HFF-Myc (cell line): ENCODE measurements around the gene TMBIM6.

Source experiments
- DNase-seq: peaks from one replicate; pipeline ENCODE4 v3.0.0-alpha.2; 2011; ENCODE audit warnings: low read depth; ENCODE audit errors: extremely low read depth
- H3K4me3 ChIP-seq: replicated peaks from 2 replicates; pipeline ENCODE4 v1.5.1; 2011; ENCODE audit warnings: low read depth, mild to moderate bottlenecking, control low read depth, low read length
- TF ChIP-seq, protein P1 (sequence below): IDR thresholded peaks from 2 replicates; pipeline ENCODE4 v1.5.1; 2012; ENCODE audit warnings: mild to moderate bottlenecking, low read depth, low read length, control low read depth; ENCODE audit errors: missing control alignments

Gene TMBIM6

GRCh38 chr12:49805409-49805808 lies 64.1 kb downstream of the TMBIM6 start:
- no peak overlapping the region for H3K4me3 ChIP-seq
- TF ChIP-seq, protein P1, sequence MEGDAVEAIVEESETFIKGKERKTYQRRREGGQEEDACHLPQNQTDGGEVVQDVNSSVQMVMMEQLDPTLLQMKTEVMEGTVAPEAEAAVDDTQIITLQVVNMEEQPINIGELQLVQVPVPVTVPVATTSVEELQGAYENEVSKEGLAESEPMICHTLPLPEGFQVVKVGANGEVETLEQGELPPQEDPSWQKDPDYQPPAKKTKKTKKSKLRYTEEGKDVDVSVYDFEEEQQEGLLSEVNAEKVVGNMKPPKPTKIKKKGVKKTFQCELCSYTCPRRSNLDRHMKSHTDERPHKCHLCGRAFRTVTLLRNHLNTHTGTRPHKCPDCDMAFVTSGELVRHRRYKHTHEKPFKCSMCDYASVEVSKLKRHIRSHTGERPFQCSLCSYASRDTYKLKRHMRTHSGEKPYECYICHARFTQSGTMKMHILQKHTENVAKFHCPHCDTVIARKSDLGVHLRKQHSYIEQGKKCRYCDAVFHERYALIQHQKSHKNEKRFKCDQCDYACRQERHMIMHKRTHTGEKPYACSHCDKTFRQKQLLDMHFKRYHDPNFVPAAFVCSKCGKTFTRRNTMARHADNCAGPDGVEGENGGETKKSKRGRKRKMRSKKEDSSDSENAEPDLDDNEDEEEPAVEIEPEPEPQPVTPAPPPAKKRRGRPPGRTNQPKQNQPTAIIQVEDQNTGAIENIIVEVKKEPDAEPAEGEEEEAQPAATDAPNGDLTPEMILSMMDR = no peak
- DNase-seq = no peak

GRCh38 chr12:49806321-49806813 lies 65.0 kb downstream of the TMBIM6 start:
- H3K4me3 ChIP-seq = no peak overlapping the region
- TF ChIP-seq, protein P1 = no peak
- DNase-seq = no peak

- TF ChIP-seq, protein P1 = no peak
- DNase-seq = no peak
- no peak overlapping the region for H3K4me3 ChIP-seq
These were observed 65.5 kb downstream of the TMBIM6 start for GRCh38 chr12:49806877-49807276.

GRCh38 chr12:49807991-49808580 lies 66.7 kb downstream of the TMBIM6 start:
- no peak overlapping the region for H3K4me3 ChIP-seq
- DNase-seq = no peak
- TF ChIP-seq, protein P1 = no peak

DNA sequence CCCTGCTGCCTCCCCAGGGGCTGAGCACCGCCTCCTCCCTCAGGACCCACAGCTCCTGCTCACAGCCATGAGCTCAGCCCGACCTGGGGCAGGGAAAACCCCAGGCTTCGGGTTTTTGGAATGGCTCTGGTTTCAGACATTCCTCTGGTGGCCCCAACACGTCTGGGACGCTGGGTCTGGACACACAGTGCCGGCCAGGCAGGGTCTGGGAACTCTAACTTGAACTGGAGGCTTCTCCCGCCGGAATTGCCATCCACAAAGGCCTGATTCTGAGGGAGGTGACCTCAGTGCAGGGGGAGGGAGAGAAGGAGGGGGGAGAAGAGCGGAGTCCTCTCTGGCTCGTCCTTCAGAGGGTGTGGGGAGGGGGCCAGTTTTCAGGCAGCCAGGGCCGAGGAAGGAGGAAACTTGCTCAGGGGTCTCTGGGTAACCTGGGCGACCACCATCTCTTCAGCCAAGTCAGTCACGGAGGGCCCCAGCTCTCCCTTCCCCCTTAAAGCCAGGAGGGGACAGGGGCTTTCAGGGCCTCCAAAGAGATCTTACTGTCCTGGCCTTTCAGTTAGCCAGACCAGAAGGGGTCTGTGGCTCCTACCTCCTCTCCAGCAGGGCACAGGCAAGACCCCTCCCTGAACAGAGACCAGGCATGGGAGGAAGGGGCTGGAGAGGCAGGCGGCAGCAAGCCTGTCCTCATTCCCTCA lies 67.5 kb downstream of the TMBIM6 start:
- TF ChIP-seq, protein P1 = no peak
- no peak overlapping the region for H3K4me3 ChIP-seq
- no peak for DNase-seq

DNA sequence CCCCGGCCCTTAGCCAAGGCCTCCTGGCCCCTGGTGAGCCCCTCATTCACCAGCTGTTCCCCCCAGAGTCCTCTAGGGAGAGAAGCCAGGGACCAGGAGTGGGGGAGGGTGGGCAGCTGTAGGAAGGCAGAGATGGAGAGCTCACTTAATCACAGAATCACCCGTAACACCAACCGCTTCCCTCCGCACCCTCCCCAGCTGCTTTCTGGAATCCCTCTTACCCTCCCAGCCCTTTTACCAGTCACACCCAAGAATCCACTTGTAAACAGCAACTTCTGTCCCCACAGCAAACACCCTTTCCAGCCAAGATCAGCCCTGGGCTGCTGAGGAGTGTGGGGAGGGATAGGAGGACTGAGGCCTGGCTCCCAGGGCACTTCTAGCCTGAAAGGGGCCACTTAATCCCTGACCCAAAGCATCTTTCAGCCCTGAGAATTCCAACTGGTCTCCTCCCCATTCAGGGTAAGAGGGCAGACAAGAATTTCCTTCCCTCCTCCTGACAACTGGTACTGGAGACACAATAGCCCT lies 68.1 kb downstream of the TMBIM6 start:
- H3K4me3 ChIP-seq = no peak overlapping the region
- TF ChIP-seq, protein P1 = no peak
- no peak for DNase-seq
